GM19035 (cell line): ENCODE results near the gene WFS1.

Experiments used
- ATAC-seq: cut with Tn5 transposase; IDR thresholded peaks from one replicate; pipeline ENCODE4 v1.9.1; 2021; ENCODE audit not compliant: unreplicated experiment

WFS1 gene

GRCh38 chr4:6277935-6278800 is 8.5 kb downstream of the WFS1 start:
- no peak for ATAC-seq

GRCh38 chr4:6278801-6279197 is 9.1 kb downstream of the WFS1 start:
- ATAC-seq = peak; percentile 84

- no peak for ATAC-seq
These were observed 10.1 kb downstream of the WFS1 start for GRCh38 chr4:6279582-6280289.

GRCh38 chr4:6280365-6280996 is 10.8 kb downstream of the WFS1 start:
- ATAC-seq = no peak

GRCh38 chr4:6281436-6282313 is 12.0 kb downstream of the WFS1 start:
- no peak for ATAC-seq

- no peak for ATAC-seq
These were observed 12.7 kb downstream of the WFS1 start for GRCh38 chr4:6282314-6282771.

GRCh38 chr4:6283282-6283681 is 13.6 kb downstream of the WFS1 start:
- no peak for ATAC-seq

GRCh38 chr4:6287017-6287788 is 17.6 kb downstream of the WFS1 start:
- ATAC-seq = no peak

- no peak for ATAC-seq
These were observed 18.7 kb downstream of the WFS1 start for GRCh38 chr4:6288342-6288741.

GRCh38 chr4:6288871-6289270 is 19.2 kb downstream of the WFS1 start:
- no peak for ATAC-seq

GRCh38 chr4:6290256-6290655 is 20.6 kb downstream of the WFS1 start:
- ATAC-seq = no peak

- no peak for ATAC-seq
These were observed 21.3 kb downstream of the WFS1 start for GRCh38 chr4:6290769-6291547.

- no peak for ATAC-seq
These were observed 22.2 kb downstream of the WFS1 start for GRCh38 chr4:6291784-6292297.

GRCh38 chr4:6292376-6293096 is 22.9 kb downstream of the WFS1 start:
- no peak for ATAC-seq

GRCh38 chr4:6293097-6293445 is 23.4 kb downstream of the WFS1 start:
- ATAC-seq = no peak

GRCh38 chr4:6293661-6294060 is 24.0 kb downstream of the WFS1 start:
- ATAC-seq = no peak

GRCh38 chr4:6294705-6295421 is 25.2 kb downstream of the WFS1 start:
- ATAC-seq = no peak

GRCh38 chr4:6295495-6295894 is 25.8 kb downstream of the WFS1 start:
- ATAC-seq = no peak
